HG02973 (cell line): Measurements from ENCODE around the gene RBCK1.
"Not testable (repeated sequence)": the region's sequence is repeated elsewhere in the genome, so short reads cannot be mapped to it uniquely, and the experiment has no call there.

Experiments used
- ATAC-seq: cut with Tn5 transposase; IDR thresholded peaks from one replicate; pipeline ENCODE4 v1.9.1; 2021; ENCODE audit warnings: moderate library complexity; ENCODE audit not compliant: unreplicated experiment

The RBCK1 gene

DNA sequence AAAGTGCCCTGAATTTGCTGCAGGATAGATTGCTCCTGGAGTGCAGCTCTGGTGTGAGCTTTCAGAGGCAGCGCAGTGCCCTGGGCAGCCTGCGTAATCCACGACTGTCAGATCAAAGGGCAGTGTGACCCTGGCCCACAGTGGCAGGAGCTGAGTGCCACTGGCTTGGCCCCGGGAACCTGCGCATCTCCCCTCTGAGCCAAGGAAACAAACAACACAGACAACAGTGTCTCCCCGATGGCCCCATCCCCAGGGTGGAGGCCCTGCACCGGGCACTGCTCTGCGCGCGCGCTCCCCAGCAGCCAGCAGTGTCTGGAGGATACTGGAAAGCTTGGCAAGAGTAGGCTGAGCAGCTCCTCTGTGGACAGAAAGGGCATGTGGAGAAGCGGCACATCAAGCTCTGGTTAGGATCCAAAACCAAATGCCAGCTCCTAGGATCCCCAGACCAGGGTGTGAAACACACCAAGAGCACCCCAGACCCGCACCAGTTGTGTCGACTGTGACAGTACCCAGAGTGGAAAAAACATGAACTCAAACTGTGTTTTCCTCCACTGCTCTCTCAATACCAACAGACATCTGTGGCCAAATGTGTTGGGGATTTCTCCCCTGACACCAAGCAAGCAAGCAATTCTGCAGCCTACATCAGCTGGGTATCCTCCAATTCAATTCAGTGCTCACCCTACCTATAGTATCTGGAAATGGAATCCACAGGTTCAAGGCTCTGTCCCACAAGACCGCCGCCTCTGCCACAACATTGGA, 26.7 kb downstream of the RBCK1 start:
- ATAC-seq, result no peak

- no peak for ATAC-seq
Observed at GRCh38 chr20:435558-435957, 27.5 kb downstream of the RBCK1 start.

DNA sequence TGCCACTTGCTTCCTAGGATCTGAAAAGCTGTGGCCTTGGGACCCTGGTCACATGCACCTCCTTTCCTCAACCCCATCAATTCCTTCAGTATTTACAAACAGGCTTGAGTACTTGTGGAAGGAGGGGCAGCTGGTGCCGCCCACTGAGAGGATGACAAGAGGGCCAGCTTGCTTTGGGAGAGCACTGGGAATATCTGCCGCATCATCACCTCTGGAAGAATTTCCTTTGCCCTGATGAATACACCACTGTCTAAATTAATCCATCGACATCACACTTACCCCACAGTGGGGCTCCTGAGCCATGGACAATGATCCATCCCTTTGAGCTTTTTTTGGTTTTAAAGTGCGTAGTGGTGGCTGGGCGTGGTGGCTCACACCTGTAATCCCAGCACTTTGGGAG, 28.4 kb downstream of the RBCK1 start:
- ATAC-seq, result no peak

GRCh38 chr20:437787-438486, 29.8 kb downstream of the RBCK1 start:
- no peak for ATAC-seq

GRCh38 chr20:438571-439469, 30.7 kb downstream of the RBCK1 start:
- ATAC-seq, result no peak

DNA sequence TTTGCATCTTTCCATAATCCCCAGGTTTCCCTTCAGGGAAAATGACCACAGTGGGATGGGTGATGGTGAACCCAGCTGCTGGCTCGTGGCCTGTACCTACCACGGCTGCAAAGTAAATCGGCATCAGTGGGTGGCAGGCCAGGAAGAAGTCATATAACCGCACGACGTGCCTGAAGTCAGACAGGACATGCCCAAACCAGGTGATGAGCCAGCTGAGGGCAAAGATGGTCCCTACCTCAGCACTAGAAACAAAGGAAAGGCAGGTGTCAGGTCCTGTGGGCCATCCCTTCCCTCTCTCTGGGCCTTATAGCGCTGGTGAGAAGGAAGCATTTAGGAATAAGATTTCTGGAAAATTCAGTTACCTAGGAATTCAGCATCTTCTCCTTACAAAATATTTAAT, 32.0 kb downstream of the RBCK1 start:
- ATAC-seq, result no peak

GRCh38 chr20:440636-441035, 32.5 kb downstream of the RBCK1 start:
- ATAC-seq, result no peak

GRCh38 chr20:443223-443775, 35.2 kb downstream of the RBCK1 start:
- no peak for ATAC-seq

- no peak for ATAC-seq
Observed at GRCh38 chr20:444117-444516, 36.0 kb downstream of the RBCK1 start.

DNA sequence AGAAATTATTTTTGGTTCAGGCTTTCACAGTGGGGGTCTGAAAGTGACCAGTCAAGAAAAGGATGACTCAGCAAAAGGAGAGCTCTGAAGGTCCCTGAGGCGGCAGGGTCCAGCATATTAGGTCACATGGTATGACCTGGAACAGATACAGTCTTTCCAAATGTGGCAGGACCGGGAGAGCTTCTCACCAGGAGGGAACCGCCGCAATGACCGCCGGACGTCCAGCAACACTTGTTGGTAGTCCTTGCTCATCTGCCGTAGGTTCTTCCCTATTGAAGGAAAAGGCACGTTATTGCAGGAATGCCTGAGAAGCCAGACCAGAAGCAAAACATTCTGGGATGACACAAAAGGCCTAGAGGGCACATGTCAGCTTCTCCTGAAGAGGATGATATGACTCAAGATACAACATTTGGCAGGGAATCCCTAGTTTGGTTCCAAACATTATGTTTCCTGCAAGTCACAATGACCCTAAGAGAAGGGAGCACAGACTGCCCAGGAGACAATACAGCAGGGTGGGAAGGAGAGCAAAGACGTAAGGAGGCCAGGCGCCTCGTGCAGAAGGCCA, 36.8 kb downstream of the RBCK1 start:
- no peak for ATAC-seq

DNA sequence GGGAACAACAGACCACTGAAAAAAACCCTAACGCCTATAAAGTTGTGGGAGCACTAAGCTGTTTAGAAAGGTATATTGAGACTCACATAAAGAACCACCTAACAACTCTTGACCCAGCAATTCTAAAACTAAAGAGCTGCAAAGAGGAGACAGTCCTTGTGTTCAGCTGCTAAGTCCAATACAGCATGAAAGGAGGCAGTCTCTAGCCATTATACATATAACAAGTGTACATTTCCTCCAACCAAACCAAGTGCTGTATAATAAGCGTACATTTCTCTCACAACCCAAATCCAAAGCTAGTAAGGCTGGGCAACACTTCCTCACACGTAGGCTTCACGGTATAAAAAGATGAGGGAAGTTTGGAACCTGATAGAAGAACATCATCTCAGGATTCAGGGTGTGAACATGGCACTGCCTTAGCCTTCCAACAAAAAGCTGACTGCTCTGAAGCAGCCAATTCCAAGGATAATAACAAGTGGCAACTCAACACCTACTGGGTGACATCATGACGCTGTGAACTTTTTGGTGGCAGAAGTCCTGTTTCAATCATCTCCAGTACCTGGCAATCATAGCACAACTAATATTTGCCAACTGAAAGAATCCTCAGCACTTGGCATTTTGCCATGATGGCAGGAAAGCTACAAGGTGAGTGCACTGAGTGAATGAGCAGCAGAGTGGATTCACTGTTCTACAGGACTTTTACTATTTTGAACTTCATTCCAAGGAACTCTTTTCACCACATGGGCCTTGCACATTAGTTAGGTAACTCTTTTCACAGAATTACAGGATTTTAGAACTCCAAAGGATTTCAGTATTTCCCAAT, 37.6 kb downstream of the RBCK1 start:
- no peak for ATAC-seq

GRCh38 chr20:452021-452420, 43.9 kb downstream of the RBCK1 start:
- ATAC-seq, result not testable (repeated sequence)

DNA sequence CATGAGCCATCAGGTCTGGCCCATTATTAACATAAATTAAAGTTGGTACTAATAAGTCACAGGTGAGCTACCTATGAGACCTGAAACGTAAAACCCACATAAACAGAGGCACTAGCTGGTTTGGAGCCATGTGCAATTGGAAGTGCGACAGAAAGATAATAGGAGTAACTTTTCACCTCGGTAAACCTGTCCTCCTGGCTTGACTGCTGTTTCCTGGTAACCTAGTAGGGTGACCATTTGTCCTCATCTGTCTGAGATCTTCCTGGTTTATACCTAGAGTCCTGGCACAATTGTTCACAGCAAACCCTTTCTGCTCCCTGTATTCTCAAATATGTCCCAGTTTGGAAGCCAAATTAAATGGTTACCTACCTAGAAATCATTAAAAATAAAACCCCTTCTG, 46.9 kb downstream of the RBCK1 start:
- ATAC-seq, result no peak

DNA sequence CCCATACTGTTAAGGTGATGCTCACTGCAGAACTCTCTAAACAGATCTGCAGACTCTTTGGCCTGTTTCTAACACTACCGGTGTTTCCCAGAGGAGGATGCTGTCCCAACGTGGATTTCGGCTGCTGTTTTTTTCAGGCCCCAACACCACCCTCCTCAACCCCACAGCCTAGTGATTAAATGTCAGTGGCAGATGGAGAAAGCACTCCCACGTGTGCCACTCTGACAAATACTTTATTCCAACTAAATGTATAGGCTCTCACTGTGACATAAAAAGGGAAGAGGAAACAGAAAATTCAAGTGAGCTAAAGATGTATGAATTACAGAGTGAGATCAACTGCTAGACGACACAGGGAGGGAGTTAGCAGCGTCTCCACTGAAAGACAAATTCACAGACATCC, 50.7 kb downstream of the RBCK1 start:
- ATAC-seq, result no peak

DNA sequence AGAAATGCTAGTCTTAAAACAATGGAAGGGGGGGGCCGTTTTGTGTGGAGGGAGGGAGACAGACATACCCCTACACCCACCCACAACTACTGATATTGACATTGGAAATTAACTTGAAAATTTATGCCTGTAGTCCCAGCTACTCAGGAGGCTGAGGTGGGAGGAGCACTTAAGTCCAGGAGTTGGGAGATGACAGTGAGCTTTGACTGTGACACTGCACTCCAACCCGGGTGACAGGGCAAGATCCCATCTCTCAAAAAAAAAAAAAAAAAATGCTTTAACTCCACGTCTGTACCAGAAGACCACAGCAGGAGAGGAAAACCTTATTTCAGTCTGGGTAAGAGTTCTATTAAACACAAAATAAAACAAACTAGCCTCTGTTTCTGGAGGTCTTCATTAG, 52.1 kb downstream of the RBCK1 start:
- ATAC-seq, result no peak

- ATAC-seq, result no peak
Observed at GRCh38 chr20:460707-461106, 52.6 kb downstream of the RBCK1 start.

- peak; percentile 31 for ATAC-seq
Observed at GRCh38 chr20:461254-462198, 53.4 kb downstream of the RBCK1 start.

DNA sequence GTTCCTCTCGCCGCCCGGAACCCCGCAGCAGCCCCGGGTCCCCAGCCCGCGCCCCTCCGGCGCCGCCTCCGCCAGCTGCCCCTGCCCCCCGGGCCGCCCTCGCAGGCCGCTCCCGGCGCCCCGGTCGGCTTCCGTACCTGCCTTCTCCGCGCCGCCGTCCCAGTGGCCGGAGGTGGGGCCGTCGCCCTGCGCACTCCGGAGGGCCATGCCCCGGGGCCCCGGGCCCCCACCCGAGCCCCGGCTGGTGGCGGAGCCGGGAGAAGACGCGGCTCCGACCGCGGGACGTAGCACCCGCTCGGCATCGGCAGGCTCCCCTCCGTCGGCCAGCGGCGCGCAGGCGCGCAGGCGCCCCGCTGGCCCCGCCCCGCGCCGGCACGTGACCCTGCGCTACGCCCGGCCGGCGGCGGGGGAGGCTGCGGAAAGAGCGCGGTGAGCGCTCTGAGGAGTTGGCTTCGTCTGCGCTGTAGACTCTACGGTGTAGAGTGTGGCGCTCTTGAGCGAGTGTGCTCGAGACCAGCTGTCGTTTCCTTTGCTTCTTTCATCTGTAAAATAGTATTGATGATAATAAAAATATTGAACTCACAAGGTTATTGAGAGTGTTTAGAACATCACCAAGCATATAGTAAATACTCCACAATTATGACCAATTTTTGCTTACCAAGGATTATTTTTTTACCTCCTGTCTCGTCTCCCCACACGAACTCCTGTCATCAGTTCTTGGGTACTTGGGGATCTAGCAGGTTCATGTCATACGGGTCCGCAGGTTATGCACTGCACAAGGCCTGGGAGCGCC, 54.3 kb downstream of the RBCK1 start, which contains the start of gene TBC1D20:
TSS of gene TBC1D20 (minus strand) at position 335 of the 793 bp plus-strand sequence. CDS start at position 207, 128 bp downstream.
- peak; percentile 93 for ATAC-seq
